OCI-LY7 (cell line): ENCODE data around the gene PACS2. TPM values are rescaled to one million over a fixed set of nuclear protein-coding genes. Genes with fewer than 3 reads are reported as not detected.

Experiments used
- BruUV-seq: library from RNA; stranded (reverse); fragments of 400-500 nt; replicated peaks from 2 replicates; lab custom pipeline; 2021; lab: Mats Ljungman, UMichigan
- CTCF ChIA-PET: fragments of 300-600 bp; sonication (Branson Sonifier 250); formaldehyde crosslinking; loops from one replicate; lab custom pipeline; 2022; ENCODE audit warnings: antibody characterized with exemption; ENCODE audit not compliant: unreplicated experiment; lab: Charles Lee
- POLR2A ChIA-PET: fragments of 300-600 bp; sonication (Branson Sonifier 250); formaldehyde crosslinking; loops from one replicate; lab custom pipeline; 2022; ENCODE audit warnings: antibody characterized with exemption; lab: Charles Lee
- DNase-seq: peaks from one replicate; pipeline ENCODE4 v3.0.0-alpha.2; 2015; ENCODE audit warnings: low spot score
- H2AFZ ChIP-seq: fragments of 200-600 bp; sonication (generic), shearing (Covaris generic); 2 replicates; pipeline ENCODE4 v1.6.1; 2014; ENCODE audit warnings: mild to moderate bottlenecking, antibody characterized with exemption, low read length, moderate library complexity
- H3K27ac ChIP-seq: fragments of 200-600 bp; sonication (generic); 2 replicates; pipeline ENCODE4 v1.5.1; 2014; ENCODE audit warnings: mixed run types, low read depth, mild to moderate bottlenecking, moderate library complexity, low read length, inconsistent platforms; ENCODE audit not compliant: poor library complexity, severe bottlenecking
- H3K36me3 ChIP-seq: fragments of 200-600 bp; sonication (generic); 2 replicates; pipeline ENCODE4 v1.6.1; 2014; ENCODE audit warnings: mild to moderate bottlenecking, antibody characterized with exemption, low read length, moderate library complexity, mixed read lengths; ENCODE audit not compliant: insufficient read depth
- H3K4me1 ChIP-seq: fragments of 200-600 bp; sonication (generic); 2 replicates; pipeline ENCODE4 v1.5.1; 2014; ENCODE audit warnings: mild to moderate bottlenecking, low read length; ENCODE audit not compliant: insufficient read depth, poor library complexity, severe bottlenecking
- H3K4me2 ChIP-seq: fragments of 200-600 bp; sonication (generic); 2 replicates; pipeline ENCODE4 v1.6.1; 2014; ENCODE audit warnings: mild to moderate bottlenecking, low read length
- H3K4me3 ChIP-seq: fragments of 200-600 bp; sonication (generic); 2 replicates; pipeline ENCODE4 v1.5.1; 2014; ENCODE audit warnings: mild to moderate bottlenecking, low read depth, low read length; ENCODE audit not compliant: poor library complexity, severe bottlenecking
- H3K79me2 ChIP-seq: fragments of 200-600 bp; sonication (generic); 2 replicates; pipeline ENCODE4 v1.6.1; 2016; ENCODE audit warnings: low read depth, mild to moderate bottlenecking, low read length, moderate library complexity, mixed read lengths; ENCODE audit not compliant: insufficient read depth
- H3K9me2 ChIP-seq: fragments of 200-600 bp; sonication (generic); 2 replicates; pipeline ENCODE4 v1.6.1; 2016; ENCODE audit warnings: mild to moderate bottlenecking, low read length, mixed read lengths; ENCODE audit not compliant: insufficient read depth
- H3K9me3 ChIP-seq: fragments of 200-600 bp; sonication (generic); 2 replicates; pipeline ENCODE4 v1.6.1; 2014; ENCODE audit warnings: mild to moderate bottlenecking, mixed run types, low read length, mixed read lengths
- H4K20me1 ChIP-seq: fragments of 200-600 bp; sonication (generic); 2 replicates; pipeline ENCODE4 v1.6.1; 2014; ENCODE audit warnings: mild to moderate bottlenecking, antibody characterized with exemption, low read length, moderate library complexity, mixed read lengths; ENCODE audit not compliant: insufficient read depth
- EZH2phosphoT487 ChIP-seq: fragments of 200-600 bp; sonication (generic); IDR thresholded peaks from 2 replicates; pipeline ENCODE4 v1.6.1; 2018; ENCODE audit warnings: low read depth, borderline replicate concordance, mild to moderate bottlenecking, mixed run types, antibody characterized with exemption, low read length, moderate library complexity, mixed read lengths
- intact Hi-C: fragments of 100-400 bp; cut with micrococcal nuclease; formaldehyde crosslinking; loops from one replicate; pipeline ENCODE4 v1.10.0; 2022; ENCODE audit not compliant: unreplicated experiment
- total RNA-seq, 2 experiments: library from RNA; depleted of rRNA in 1 of 2; stranded (reverse); fragments of >200 nt in 1 of 2; shearing (Covaris generic) in 1 of 2; gene quantifications; 2 replicates each; pipeline ENCODE4 v1.2.3, GENCODE V29; 2014 to 2022
- TF ChIP-seq, protein P1 (sequence below): fragments of 200-600 bp; sonication (generic); conservative IDR thresholded peaks from 2 replicates; pipeline ENCODE4 v1.5.1; 2014; ENCODE audit warnings: mild to moderate bottlenecking, antibody characterized with exemption, low read length, moderate library complexity, mixed read lengths

PACS2 gene
- total RNA-seq, 2 experiments from 2014 or later = 45.4 to 46.9 TPM

DNA sequence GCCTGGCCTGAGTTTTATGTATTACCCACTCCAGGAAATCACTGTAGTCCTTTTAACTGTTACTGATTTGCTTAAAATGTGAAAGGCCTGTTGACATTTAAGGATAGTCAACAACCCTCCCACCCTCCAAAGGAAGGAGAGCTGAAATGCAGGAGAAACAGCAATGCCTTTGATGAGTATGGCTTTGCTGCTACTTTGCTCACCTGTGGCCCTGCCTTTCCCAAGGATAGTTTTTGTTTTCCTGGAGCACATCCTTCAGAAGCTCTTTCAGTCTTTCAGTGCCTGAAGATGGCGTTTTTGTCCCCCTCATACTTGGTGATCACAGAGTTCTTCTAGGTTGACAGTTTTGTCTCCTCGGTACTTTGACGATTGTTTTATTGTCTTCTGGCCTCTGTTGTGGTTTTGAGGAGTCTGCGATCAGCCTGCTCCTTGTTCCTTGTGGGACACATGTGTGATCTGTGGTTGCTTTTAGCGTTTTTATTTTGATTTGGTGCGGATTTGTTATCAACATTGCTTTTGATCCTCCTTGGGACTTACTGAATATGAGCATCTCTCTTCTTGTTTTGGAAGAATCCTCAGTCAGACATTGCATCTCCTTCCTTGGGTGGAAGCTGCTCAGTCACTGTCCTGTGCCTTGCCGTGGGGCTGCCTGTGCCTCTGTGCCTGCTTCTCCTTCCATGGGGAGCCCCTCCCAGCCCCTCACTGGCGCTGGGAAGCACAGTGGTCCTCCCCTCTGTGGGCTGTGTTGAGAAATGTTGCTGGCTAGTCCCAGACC lies 17.2 kb downstream of the PACS2 start:
- no peaks in the 10 kb centered on the region for H3K36me3 ChIP-seq
- no peaks in the 10 kb centered on the region for H3K4me1 ChIP-seq
- ChIA-PET POLR2A (no interaction called here), CTCF (no interaction called here)
- H3K4me2 ChIP-seq = no peak overlapping the region
- no peak for TF ChIP-seq EZH2phosphoT487
- TF ChIP-seq, protein P1, sequence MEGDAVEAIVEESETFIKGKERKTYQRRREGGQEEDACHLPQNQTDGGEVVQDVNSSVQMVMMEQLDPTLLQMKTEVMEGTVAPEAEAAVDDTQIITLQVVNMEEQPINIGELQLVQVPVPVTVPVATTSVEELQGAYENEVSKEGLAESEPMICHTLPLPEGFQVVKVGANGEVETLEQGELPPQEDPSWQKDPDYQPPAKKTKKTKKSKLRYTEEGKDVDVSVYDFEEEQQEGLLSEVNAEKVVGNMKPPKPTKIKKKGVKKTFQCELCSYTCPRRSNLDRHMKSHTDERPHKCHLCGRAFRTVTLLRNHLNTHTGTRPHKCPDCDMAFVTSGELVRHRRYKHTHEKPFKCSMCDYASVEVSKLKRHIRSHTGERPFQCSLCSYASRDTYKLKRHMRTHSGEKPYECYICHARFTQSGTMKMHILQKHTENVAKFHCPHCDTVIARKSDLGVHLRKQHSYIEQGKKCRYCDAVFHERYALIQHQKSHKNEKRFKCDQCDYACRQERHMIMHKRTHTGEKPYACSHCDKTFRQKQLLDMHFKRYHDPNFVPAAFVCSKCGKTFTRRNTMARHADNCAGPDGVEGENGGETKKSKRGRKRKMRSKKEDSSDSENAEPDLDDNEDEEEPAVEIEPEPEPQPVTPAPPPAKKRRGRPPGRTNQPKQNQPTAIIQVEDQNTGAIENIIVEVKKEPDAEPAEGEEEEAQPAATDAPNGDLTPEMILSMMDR = no peak
- peaks cover 5% of the 10 kb centered on the region; the same call in 1 of the 2 replicates for H4K20me1 ChIP-seq
- H3K79me2 ChIP-seq = no peaks in the 10 kb centered on the region
- no peaks in the 10 kb centered on the region for H3K9me2 ChIP-seq
- BruUV-seq = no TSS peak
- H3K27ac ChIP-seq = no peak overlapping the region
- intact Hi-C loops = no loop called here
- H2AFZ ChIP-seq = no peak overlapping the region
- H3K4me3 ChIP-seq = no peak overlapping the region
- DNase-seq = no peak
- no peaks in the 10 kb centered on the region for H3K9me3 ChIP-seq

DNA sequence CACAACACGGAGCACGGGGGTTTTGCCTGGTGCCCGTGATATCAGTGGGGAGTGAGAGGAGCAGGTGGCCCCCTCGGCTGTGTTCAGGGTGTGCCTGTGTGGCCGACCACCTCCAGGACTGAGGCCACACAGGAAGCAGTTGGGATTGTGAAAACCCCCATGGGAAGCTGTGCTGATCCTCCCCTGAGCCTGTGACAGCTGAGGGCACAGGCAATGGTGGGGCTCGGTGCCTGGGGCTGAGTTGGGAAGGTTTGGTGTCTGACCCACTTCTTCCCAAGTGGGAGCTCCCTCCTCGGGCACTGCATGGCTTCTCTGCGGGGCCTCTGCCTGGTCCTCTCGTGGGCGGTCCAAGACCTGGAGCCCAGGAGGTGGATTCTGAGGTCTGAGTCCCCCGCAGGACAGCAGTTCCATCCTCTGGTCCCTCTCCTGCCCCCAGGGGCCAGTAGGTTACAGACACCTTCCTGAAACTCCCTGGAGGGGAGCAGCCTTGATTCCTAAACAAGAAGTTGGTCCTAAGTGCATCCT lies 17.9 kb downstream of the PACS2 start:
- ChIA-PET POLR2A (no interaction called here), CTCF (no interaction called here)
- DNase-seq = no peak
- H4K20me1 ChIP-seq = peaks cover 5% of the 10 kb centered on the region; the same call in 1 of the 2 replicates
- no TSS peak for BruUV-seq
- no peaks in the 10 kb centered on the region for H3K9me3 ChIP-seq
- TF ChIP-seq, protein P1 = no peak
- TF ChIP-seq EZH2phosphoT487 = no peak
- H2AFZ ChIP-seq = no peak overlapping the region
- no peaks in the 10 kb centered on the region for H3K36me3 ChIP-seq
- no peak overlapping the region for H3K27ac ChIP-seq
- H3K4me1 ChIP-seq = no peaks in the 10 kb centered on the region
- intact Hi-C loops = no loop called here
- H3K9me2 ChIP-seq = no peaks in the 10 kb centered on the region
- H3K79me2 ChIP-seq = no peaks in the 10 kb centered on the region
- H3K4me3 ChIP-seq = no peak overlapping the region
- H3K4me2 ChIP-seq = no peak overlapping the region

DNA sequence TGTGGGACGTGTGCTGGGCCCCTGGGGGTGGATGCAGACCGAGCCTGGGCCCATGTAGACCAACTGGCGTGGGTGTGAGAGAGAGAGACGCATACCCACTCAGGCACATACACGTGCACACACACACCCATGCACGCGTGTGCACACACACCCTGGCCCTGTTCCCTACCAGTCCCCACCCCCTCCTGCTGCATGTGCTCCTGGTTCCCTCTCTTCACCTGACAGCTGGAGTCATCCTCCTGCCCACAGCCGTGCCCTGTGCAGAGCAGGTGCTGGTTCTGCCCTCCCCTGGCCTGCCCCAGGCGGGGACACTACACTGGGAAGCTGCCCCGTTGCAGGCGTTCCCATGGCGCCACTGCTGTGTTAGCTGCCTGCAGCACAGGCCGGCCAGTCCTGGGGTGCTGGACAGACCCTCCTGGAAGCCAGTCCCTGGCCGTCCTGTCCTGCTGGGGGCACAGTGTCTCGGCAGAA lies 18.5 kb downstream of the PACS2 start:
- no peak overlapping the region for H2AFZ ChIP-seq
- no peaks in the 10 kb centered on the region for H3K79me2 ChIP-seq
- H3K9me3 ChIP-seq = no peaks in the 10 kb centered on the region
- ChIA-PET CTCF (no interaction called here), POLR2A (no interaction called here)
- TF ChIP-seq, protein P1 = no peak
- no peak for TF ChIP-seq EZH2phosphoT487
- H3K4me2 ChIP-seq = no peak overlapping the region
- H3K27ac ChIP-seq = no peak overlapping the region
- intact Hi-C loops = no loop called here
- no TSS peak for BruUV-seq
- H3K9me2 ChIP-seq = no peaks in the 10 kb centered on the region
- H3K4me1 ChIP-seq = no peaks in the 10 kb centered on the region
- no peak for DNase-seq
- no peak overlapping the region for H3K4me3 ChIP-seq
- H3K36me3 ChIP-seq = no peaks in the 10 kb centered on the region
- H4K20me1 ChIP-seq = peaks cover 5% of the 10 kb centered on the region; the same call in 1 of the 2 replicates
